ENCODE measurements around the gene MAP2K7. TPM values are rescaled to one million over a fixed set of nuclear protein-coding genes. Genes with fewer than 3 reads are reported as not detected.

Gene MAP2K7
- polyA plus RNA-seq, 1 donor (not counting 4 experiments of a cell fraction or from before 2014, with no cell fraction given): 8.4 TPM

DNA sequence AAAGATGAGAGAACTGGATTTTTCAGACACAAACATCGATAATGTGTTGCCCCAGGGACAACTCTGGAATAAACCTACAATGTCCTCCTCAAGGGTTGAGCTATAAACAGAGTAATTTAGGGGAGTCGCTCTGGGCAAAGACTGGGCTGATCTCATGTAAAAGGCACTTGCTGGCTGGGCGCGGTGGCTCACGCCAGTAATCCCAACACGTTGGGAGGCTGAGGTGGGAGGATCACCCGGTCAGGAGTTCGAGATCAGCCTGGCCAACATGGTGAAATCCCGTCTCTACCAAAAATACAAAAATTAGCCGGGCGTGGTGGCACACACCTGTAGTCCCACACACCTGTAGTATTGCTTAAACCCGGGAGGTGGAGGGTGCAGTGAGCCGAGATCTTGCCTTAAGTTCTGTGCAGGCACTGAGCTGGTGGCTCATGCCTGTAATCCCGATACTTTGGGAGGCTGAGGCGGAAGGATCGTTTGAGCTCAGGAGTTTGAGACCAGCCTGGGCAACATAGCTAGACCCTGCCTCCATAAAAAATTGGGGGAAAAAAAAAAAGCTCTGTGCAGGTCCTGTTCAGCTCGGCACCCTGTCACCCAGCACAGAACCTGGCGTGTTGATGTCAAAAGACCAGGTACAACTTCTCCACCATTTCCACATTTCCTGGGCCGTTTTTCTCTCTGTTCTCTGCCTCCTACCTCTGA, 38.4 kb downstream of the MAP2K7 start:
- H3K36me3 ChIP-seq (ENCODE audit: control insufficient read depth in 2 of 2, extremely low read depth in 1 of 2, insufficient read depth in 2 of 2, low read length in 2 of 2): peaks cover 10 to 27% of the 10 kb centered on the region in 2 experiments
- peaks cover 32% of the 10 kb centered on the region for H3K79me2 ChIP-seq (ENCODE audit: control insufficient read depth, insufficient read depth, low read length)
- TF ChIP-seq EZH2 (IDR thresholded peaks at IDR 0.05; ENCODE audit: low read length) (no peak), CTCF (optimal IDR thresholded peaks at IDR 0.05 in 1 of 3, IDR thresholded peaks at IDR 0.05 in 1 of 3, conservative IDR thresholded peaks at IDR 0.05 in 1 of 3; ENCODE audit: extremely low read depth in 1 of 3, insufficient read depth in 2 of 3, low read length in 3 of 3) (no peak)
- no peak for DNase-seq (ENCODE audit: low read depth, low spot score)
- H3K4me2 ChIP-seq (ENCODE audit: control insufficient read depth, extremely low read depth, insufficient read depth, low read depth, low read length): peak overlapping the region; percentile 82
- H2AFZ ChIP-seq (ENCODE audit: control insufficient read depth, low read length): no peak overlapping the region
- no peak for FAIRE-seq
- H3K9me3 ChIP-seq (ENCODE audit: control insufficient read depth, low read depth, low read length): no peaks in the 10 kb centered on the region
- H3K27ac ChIP-seq (ENCODE audit: control insufficient read depth, insufficient read depth, low read length): no peak overlapping the region
- H3K27me3 ChIP-seq (ENCODE audit: control insufficient read depth, extremely low read depth, insufficient read depth, low read length): no peaks in the 10 kb centered on the region
- no peaks in the 10 kb centered on the region for H4K20me1 ChIP-seq (ENCODE audit: control insufficient read depth, extremely low read depth, insufficient read depth, low read length)
- peaks cover 15% of the 10 kb centered on the region for H3K4me1 ChIP-seq (ENCODE audit: control insufficient read depth, extremely low read depth, insufficient read depth, low read length)
- H3K9me1 ChIP-seq (ENCODE audit: control insufficient read depth, extremely low read depth, insufficient read depth, low read length): no peaks in the 10 kb centered on the region
- dilution Hi-C loops (cut with MboI; ENCODE audit: extremely low pct_ligation_motif_present, low sequenced_read_pairs): no loop called here
- peak overlapping the region in 2 of 3 experiments; percentile 92 to 100 for H3K4me3 ChIP-seq (ENCODE audit: control insufficient read depth in 2 of 3, extremely low read depth in 1 of 3, insufficient read depth in 2 of 3, low read depth in 1 of 3, low read length in 3 of 3)
- peak overlapping the region; percentile 9 for H3K9ac ChIP-seq (ENCODE audit: control insufficient read depth, extremely low read depth, insufficient read depth, low read length)

DNA sequence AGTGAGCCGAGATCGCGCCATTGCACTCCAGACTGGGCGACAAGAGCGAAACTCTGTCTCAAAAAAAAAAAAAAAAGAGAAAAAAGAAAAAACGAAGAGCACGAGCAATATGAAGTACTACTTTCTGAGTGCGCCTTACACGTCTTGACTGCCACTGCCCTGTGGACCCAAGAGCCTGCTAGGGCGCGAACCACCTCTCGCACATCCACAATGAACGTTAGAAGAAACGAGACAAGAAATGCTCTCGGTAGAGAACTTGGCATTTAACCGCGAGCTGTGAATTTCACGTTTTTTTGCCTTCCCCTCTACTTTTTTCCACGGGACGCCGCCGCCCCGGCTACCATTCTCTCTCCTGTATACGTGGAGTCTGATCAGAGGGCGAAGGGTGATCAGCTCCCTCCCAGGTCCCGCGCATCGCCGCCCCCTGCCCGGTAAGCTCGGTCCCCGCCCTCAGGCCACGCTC, 39.3 kb downstream of the MAP2K7 start:
- peaks cover 30% of the 10 kb centered on the region for H3K79me2 ChIP-seq (ENCODE audit: control insufficient read depth, insufficient read depth, low read length)
- peak overlapping the region; percentile 98 for H3K27ac ChIP-seq (ENCODE audit: control insufficient read depth, insufficient read depth, low read length)
- H4K20me1 ChIP-seq (ENCODE audit: control insufficient read depth, extremely low read depth, insufficient read depth, low read length): no peaks in the 10 kb centered on the region
- H3K4me1 ChIP-seq (ENCODE audit: control insufficient read depth, extremely low read depth, insufficient read depth, low read length): peaks cover 15% of the 10 kb centered on the region
- no peaks in the 10 kb centered on the region for H3K9me3 ChIP-seq (ENCODE audit: control insufficient read depth, low read depth, low read length)
- no peaks in the 10 kb centered on the region for H3K27me3 ChIP-seq (ENCODE audit: control insufficient read depth, extremely low read depth, insufficient read depth, low read length)
- peak overlapping the region; percentile 86 for H2AFZ ChIP-seq (ENCODE audit: control insufficient read depth, low read length)
- dilution Hi-C loops (cut with MboI; ENCODE audit: extremely low pct_ligation_motif_present, low sequenced_read_pairs): no loop called here
- TF ChIP-seq EZH2 (IDR thresholded peaks at IDR 0.05; ENCODE audit: low read length) (no peak), CTCF (optimal IDR thresholded peaks at IDR 0.05 in 1 of 3, IDR thresholded peaks at IDR 0.05 in 1 of 3, conservative IDR thresholded peaks at IDR 0.05 in 1 of 3; ENCODE audit: extremely low read depth in 1 of 3, insufficient read depth in 2 of 3, low read length in 3 of 3) (no peak)
- H3K4me3 ChIP-seq (ENCODE audit: control insufficient read depth in 2 of 3, extremely low read depth in 1 of 3, insufficient read depth in 2 of 3, low read depth in 1 of 3, low read length in 3 of 3): peak overlapping the region; percentile 92 to 100 (median 100)
- peak overlapping the region; percentile 82 for H3K4me2 ChIP-seq (ENCODE audit: control insufficient read depth, extremely low read depth, insufficient read depth, low read depth, low read length)
- no peak for FAIRE-seq
- no peak for DNase-seq (ENCODE audit: low read depth, low spot score)
- peaks cover 4 to 23% of the 10 kb centered on the region in 2 experiments for H3K36me3 ChIP-seq (ENCODE audit: control insufficient read depth in 2 of 2, extremely low read depth in 1 of 2, insufficient read depth in 2 of 2, low read length in 2 of 2)
- peak overlapping the region; percentile 100 for H3K9ac ChIP-seq (ENCODE audit: control insufficient read depth, extremely low read depth, insufficient read depth, low read length)
- H3K9me1 ChIP-seq (ENCODE audit: control insufficient read depth, extremely low read depth, insufficient read depth, low read length): no peaks in the 10 kb centered on the region
